H1 (cell line): ENCODE measurements around the gene GRIA4. TPM values are rescaled to one million over a fixed set of nuclear protein-coding genes. Genes with fewer than 3 reads are reported as not detected.

Source experiments
- CTCF ChIA-PET: fragments of 300-600 bp; sonication (Branson Sonifier 250); formaldehyde crosslinking; loops from one replicate; lab custom pipeline; 2021; ENCODE audit not compliant: partially characterized antibody; lab: Charles Lee
- POLR2A ChIA-PET: fragments of 300-600 bp; sonication (Branson Sonifier 250); formaldehyde crosslinking; loops from one replicate; lab custom pipeline; 2021; ENCODE audit warnings: inconsistent platforms; ENCODE audit not compliant: partially characterized antibody; lab: Charles Lee
- DNase-seq, 2 experiments: peaks; one replicate each; pipeline versions ENCODE4 v3.0.0 to v3.0.0-alpha.2; 2010 to 2022; ENCODE audit warnings: low spot score in 2 of 2, low read depth in 1 of 2, mixed read lengths in 1 of 2
- FAIRE-seq: peaks from 2 replicates; lab custom pipeline; 2011; peaks lifted over from hg19 to GRCh38; lab: Jason Lieb, UNC
- H2AFZ ChIP-seq: 2 replicates; pipeline ENCODE4 v1.8.1; 2012; ENCODE audit warnings: low read length, inconsistent platforms
- H2AK5ac ChIP-seq: 2 replicates; pipeline ENCODE4 v1.6.1; 2013; ENCODE audit warnings: low read depth, low read length
- H2BK120ac ChIP-seq: replicated peaks from 2 replicates; pipeline ENCODE3; 2013; ENCODE audit warnings: low read depth, low read length, inconsistent platforms
- H2BK12ac ChIP-seq: 2 replicates; pipeline ENCODE4 v1.6.1; 2013; ENCODE audit warnings: low read depth, low read length
- H2BK15ac ChIP-seq: 2 replicates; pipeline ENCODE4 v1.6.1; 2013; ENCODE audit warnings: low read length
- H2BK20ac ChIP-seq: 2 replicates; pipeline ENCODE4 v1.6.1; 2013; ENCODE audit warnings: low read length
- H2BK5ac ChIP-seq: 2 replicates; pipeline ENCODE4 v1.6.1; 2013; ENCODE audit warnings: low read depth, low read length
- H3K14ac ChIP-seq: 2 replicates; pipeline ENCODE4 v1.6.1; 2013; ENCODE audit warnings: inconsistent platforms; ENCODE audit not compliant: insufficient read length
- H3K18ac ChIP-seq: 2 replicates; pipeline ENCODE4 v1.6.1; 2013; ENCODE audit warnings: low read length; ENCODE audit errors: extremely low read depth
- H3K23ac ChIP-seq: 2 replicates; pipeline ENCODE4 v1.6.1; 2013; ENCODE audit warnings: inconsistent platforms; ENCODE audit not compliant: insufficient read length
- H3K23me2 ChIP-seq: 2 replicates; pipeline ENCODE4 v1.6.1; 2013; ENCODE audit warnings: low read depth, low read length
- H3K27ac ChIP-seq: 2 replicates; pipeline ENCODE4 v1.6.1; 2011; ENCODE audit warnings: low read depth, low read length, inconsistent platforms
- H3K27me3 ChIP-seq, 4 experiments: replicated peaks in 1 of 4; 1 replicate in 1 of 4; 2 replicates in 3 of 4; pipeline versions ENCODE4 v1.6.1 to v1.8.1; 2011 to 2013; ENCODE audit warnings: low read length in 3 of 4, mild to moderate bottlenecking in 3 of 4, inconsistent platforms in 2 of 4, mixed read lengths in 2 of 4, moderate library complexity in 1 of 4; ENCODE audit not compliant: control insufficient read depth in 3 of 4, insufficient read depth in 3 of 4; ENCODE audit errors: extremely low read depth in 1 of 4
- H3K36me3 ChIP-seq, 4 experiments: 2 replicates each; pipeline versions ENCODE4 v1.6.1 to v1.8.1; 2011 to 2013; ENCODE audit warnings: mild to moderate bottlenecking in 4 of 4, low read length in 3 of 4, moderate library complexity in 2 of 4, control low read depth in 1 of 4, inconsistent platforms in 1 of 4; ENCODE audit not compliant: insufficient read depth in 4 of 4, control insufficient read depth in 2 of 4
- H3K4ac ChIP-seq: replicated peaks from 2 replicates; pipeline ENCODE3; 2013; ENCODE audit warnings: low read length, low read depth, mixed read lengths, inconsistent platforms; ENCODE audit not compliant: insufficient read length
- H3K4me1 ChIP-seq, 4 experiments: replicated peaks in 1 of 4; 1 replicate in 1 of 4; 2 replicates in 3 of 4; pipeline versions ENCODE4 v1.6.1 to v1.8.1; 2011 to 2013; ENCODE audit warnings: low read length in 3 of 4, inconsistent platforms in 2 of 4, mixed read lengths in 1 of 4; ENCODE audit not compliant: insufficient read depth in 4 of 4, control insufficient read depth in 3 of 4
- H3K4me2 ChIP-seq, 2 experiments: 2 replicates each; pipeline versions ENCODE4 v1.6.1 to v1.8.1; 2011 to 2013; ENCODE audit warnings: low read depth in 2 of 2, low read length in 2 of 2, control low read depth in 1 of 2, inconsistent platforms in 1 of 2, mild to moderate bottlenecking in 1 of 2; ENCODE audit not compliant: insufficient read depth in 1 of 2
- H3K4me3 ChIP-seq, 4 experiments: fragments of 200-600, 300-600 bp in 1 of 4; sonication (generic), shearing (Covaris generic), sonication (Bioruptor Twin) in 1 of 4; 2 replicates each; pipeline versions ENCODE4 v1.5.1 to v1.8.1; 2011 to 2016; ENCODE audit warnings: low read length in 4 of 4, low read depth in 3 of 4, control low read depth in 2 of 4, inconsistent platforms in 2 of 4, mild to moderate bottlenecking in 2 of 4, mixed read lengths in 1 of 4, moderate library complexity in 1 of 4; ENCODE audit not compliant: insufficient read depth in 2 of 4; ENCODE audit errors: extremely low read depth in 1 of 4
- H3K56ac ChIP-seq: replicated peaks from 2 replicates; pipeline ENCODE3; 2013; ENCODE audit warnings: low read depth, mild to moderate bottlenecking, mixed read lengths, low read length, inconsistent platforms; ENCODE audit not compliant: insufficient read length
- H3K79me1 ChIP-seq: 2 replicates; pipeline ENCODE4 v1.6.1; 2013; ENCODE audit warnings: low read depth, low read length, control low read depth
- H3K79me2 ChIP-seq, 2 experiments: 2 replicates each; pipeline versions ENCODE4 v1.6.1 to v1.8.1; 2012 to 2013; ENCODE audit warnings: low read length in 2 of 2, mild to moderate bottlenecking in 2 of 2, inconsistent platforms in 1 of 2; ENCODE audit not compliant: insufficient read depth in 2 of 2, control insufficient read depth in 1 of 2
- H3K9ac ChIP-seq, 4 experiments: replicated peaks in 1 of 4; 1 replicate in 1 of 4; 2 replicates in 3 of 4; pipeline versions ENCODE4 v1.6.1 to v1.8.1; 2011 to 2013; ENCODE audit warnings: low read depth in 3 of 4, low read length in 3 of 4, control low read depth in 2 of 4, mild to moderate bottlenecking in 2 of 4, moderate library complexity in 2 of 4, inconsistent platforms in 1 of 4; ENCODE audit errors: extremely low read depth in 1 of 4
- H3K9me3 ChIP-seq, 2 experiments: 2 replicates each; pipeline versions ENCODE4 v1.6.1 to v1.8.1; 2012 to 2013; ENCODE audit warnings: mild to moderate bottlenecking in 2 of 2, moderate library complexity in 2 of 2, control low read depth in 1 of 2, inconsistent platforms in 1 of 2, low read depth in 1 of 2, low read length in 1 of 2, mixed read lengths in 1 of 2; ENCODE audit not compliant: insufficient read depth in 2 of 2
- H4K20me1 ChIP-seq, 2 experiments: replicated peaks in 1 of 2; 2 replicates each; pipeline versions ENCODE3 to v1.8.1; 2011 to 2013; ENCODE audit warnings: inconsistent platforms in 2 of 2, low read length in 2 of 2, mild to moderate bottlenecking in 1 of 2; ENCODE audit not compliant: insufficient read depth in 2 of 2, control insufficient read depth in 1 of 2
- H4K5ac ChIP-seq: 2 replicates; pipeline ENCODE4 v1.6.1; 2013; ENCODE audit warnings: low read length, low read depth, mixed read lengths, inconsistent platforms; ENCODE audit not compliant: insufficient read length
- H4K8ac ChIP-seq: 2 replicates; pipeline ENCODE4 v1.8.0; 2013; ENCODE audit warnings: mild to moderate bottlenecking, moderate library complexity, low read length, inconsistent platforms; ENCODE audit not compliant: insufficient read depth; ENCODE audit errors: extremely low read depth
- H4K91ac ChIP-seq: replicated peaks from 2 replicates; pipeline ENCODE3; 2013; ENCODE audit warnings: low read length, mixed read lengths, inconsistent platforms; ENCODE audit not compliant: insufficient read length
- BACH1 ChIP-seq: IDR thresholded peaks from 2 replicates; pipeline ENCODE4 v1.6.1; 2012; ENCODE audit warnings: low read length, improper control_type of control experiment
- CBX5 ChIP-seq: fragments of 300-800, 300-1000 bp; sonication (generic); IDR thresholded peaks from 2 replicates; pipeline ENCODE4 v1.7.1; 2016; ENCODE audit warnings: antibody characterized with exemption, low read length, low read depth
- CEBPB ChIP-seq: IDR thresholded peaks from 2 replicates; pipeline ENCODE4 v1.6.1; 2012; ENCODE audit warnings: low read depth, low read length
- POLR2A ChIP-seq, 2 experiments: IDR thresholded peaks; 1 replicate in 1 of 2; 2 replicates in 1 of 2; pipeline ENCODE4 v1.6.1; 2011; ENCODE audit warnings: low read depth in 2 of 2, low read length in 2 of 2, mild to moderate bottlenecking in 2 of 2; ENCODE audit errors: control extremely low read depth in 1 of 2
- SIRT6 ChIP-seq: IDR thresholded peaks from one replicate; pipeline ENCODE4 v1.7.1; 2012; ENCODE audit warnings: low read length, inconsistent platforms
- WGBS, 2 experiments: shearing (Covaris generic) in 1 of 2; methylation state at CpG; one replicate each; pipeline versions ENCODE4 v1.1.6 to v1.1.7; 2013 to 2015; ENCODE audit warnings: low lambda C conversion rate in 2 of 2, mixed read lengths in 2 of 2, inconsistent platforms in 1 of 2, low coverage in 1 of 2, missing lambda C conversion rate in 1 of 2; ENCODE audit not compliant: insufficient replicate concordance in 2 of 2, insufficient coverage in 1 of 2, insufficient read length in 1 of 2; ENCODE audit errors: extremely low coverage in 1 of 2, missing lambda C conversion rate in 1 of 2; 5-methylcytosine and 5-hydroxymethylcytosine counted together
- polyA plus RNA-seq, 7 experiments: library from polyadenylated mRNA; depleted of rRNA in 3 of 7; stranded (reverse) in 5 of 7; unstranded in 2 of 7; fragments of >200 nt in 5 of 7; fragments of 200-250 nt in 2 of 7; gene quantifications; 1 replicate in 5 of 7; 2 replicates in 1 of 7; 4 replicates in 1 of 7; pipeline versions ENCODE4 v1.2.1 to v1.2.3, GENCODE V29; 2011 to 2013; ENCODE audit warnings: missing spikeins in 2 of 7, mixed read lengths in 2 of 7
- total RNA-seq: library from RNA; stranded (reverse); fragmentation: NEBNext Ultra II Directional; extraction: Animal tissue kit (Norgen Biotek cat#: 25700); gene quantifications from 2 replicates; pipeline ENCODE4 v1.2.1, GENCODE V29; 2021
- TF ChIP-seq, protein P1 (sequence below): IDR thresholded peaks from 2 replicates; pipeline ENCODE4 v1.6.1; 2012; ENCODE audit warnings: inconsistent platforms

Gene GRIA4
- total and polyA plus RNA-seq, 2 of the 8 experiments (the other 6 are each of a cell fraction or from before 2014, with no cell fraction given) = 12.5 to 21.8 TPM

DNA sequence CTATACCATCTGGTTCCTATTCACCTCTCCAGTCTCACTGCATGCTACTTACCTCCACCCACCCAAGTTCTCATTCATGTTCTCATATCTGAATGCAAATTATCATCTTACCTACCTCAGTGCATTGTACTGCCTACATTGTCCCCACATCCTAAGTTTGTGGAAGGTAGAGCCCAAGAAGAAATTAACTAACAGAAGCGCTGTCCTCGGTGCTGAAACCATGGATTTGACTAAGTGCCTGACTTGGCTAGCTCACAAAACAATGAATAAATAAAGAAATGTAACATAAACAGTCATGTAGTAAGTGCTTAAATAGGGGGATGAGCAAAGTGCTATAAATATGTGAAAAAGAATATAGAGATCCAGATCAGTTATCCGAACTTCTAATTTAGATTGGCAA lies 63.2 kb downstream of the GRIA4 start:
- no peak overlapping the region for H2BK20ac ChIP-seq
- no peak overlapping the region for H2BK15ac ChIP-seq
- no peak overlapping the region for H3K23ac ChIP-seq
- H3K27me3 ChIP-seq = no peaks in the 10 kb centered on the region
- no peaks in the 10 kb centered on the region for H3K79me1 ChIP-seq
- H2BK120ac ChIP-seq = no peak overlapping the region
- DNase-seq (peak in 1 of 2 experiments; percentile 71), FAIRE-seq (no peak)
- H2BK12ac ChIP-seq = no peak overlapping the region
- no peak overlapping the region for H3K18ac ChIP-seq
- H3K79me2 ChIP-seq = no peaks in the 10 kb centered on the region
- H4K20me1 ChIP-seq = no peaks in the 10 kb centered on the region
- WGBS, 2 experiments = 63% methylated on average over 3 of the region's 3 CpGs; no CpG with 5 or more reads in 1 of the 2 experiments
- ChIA-PET CTCF (no interaction called here), POLR2A (no interaction called here)
- H3K23me2 ChIP-seq = no peaks in the 10 kb centered on the region
- TF ChIP-seq CBX5 (no peak), BACH1 (no peak), POLR2A (IDR thresholded peaks at IDR 0.05; ENCODE audit: control extremely low read depth in 1 of 2, low read depth in 2 of 2, low read length in 2 of 2) (no peak), SIRT6 (no peak), CEBPB (no peak)
- TF ChIP-seq, protein P1, sequence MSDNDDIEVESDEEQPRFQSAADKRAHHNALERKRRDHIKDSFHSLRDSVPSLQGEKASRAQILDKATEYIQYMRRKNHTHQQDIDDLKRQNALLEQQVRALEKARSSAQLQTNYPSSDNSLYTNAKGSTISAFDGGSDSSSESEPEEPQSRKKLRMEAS = no peak
- H4K8ac ChIP-seq = no peak overlapping the region
- no peak overlapping the region for H3K4me3 ChIP-seq
- no peak overlapping the region for H3K9ac ChIP-seq
- no peak overlapping the region for H2AFZ ChIP-seq
- H2AK5ac ChIP-seq = no peak overlapping the region
- no peak overlapping the region for H4K91ac ChIP-seq
- H3K14ac ChIP-seq = no peak overlapping the region
- H3K9me3 ChIP-seq = no peaks in the 10 kb centered on the region
- H4K5ac ChIP-seq = no peak overlapping the region
- H3K4me2 ChIP-seq = no peak overlapping the region
- H2BK5ac ChIP-seq = no peak overlapping the region
- no peaks in the 10 kb centered on the region for H3K4me1 ChIP-seq
- H3K4ac ChIP-seq = no peak overlapping the region
- no peak overlapping the region for H3K27ac ChIP-seq
- no peak overlapping the region for H3K56ac ChIP-seq
- no peaks in the 10 kb centered on the region for H3K36me3 ChIP-seq
